NCI-H2227 (cell line): ENCODE results near the gene SLC38A11.

Experiments used
- DNase-seq: peaks from one replicate; lab custom pipeline; 2025; ENCODE audit not compliant: unreplicated experiment; lab: John Stamatoyannopoulos, UW

SLC38A11 gene

DNA sequence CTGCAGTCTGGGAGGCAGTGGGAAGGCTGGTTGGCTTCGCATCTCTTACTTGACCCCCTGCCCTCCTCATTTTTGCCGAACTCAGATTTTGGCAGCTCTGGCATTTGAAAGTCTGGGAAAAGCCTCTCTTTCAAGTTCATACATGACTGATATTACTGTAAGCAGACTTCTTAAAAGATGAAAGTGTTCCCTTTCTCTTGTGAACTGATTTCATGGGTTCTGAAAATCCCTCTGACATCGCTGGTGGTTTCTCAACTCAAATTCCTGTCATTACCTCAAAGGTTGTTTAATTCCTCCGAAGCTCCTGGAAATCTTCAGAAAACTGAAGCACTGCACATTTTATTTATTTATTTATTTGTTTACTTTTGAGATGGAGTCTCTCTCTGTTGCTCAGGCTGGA, 16.9 kb upstream of the SLC38A11 start:
- no peak for DNase-seq

DNA sequence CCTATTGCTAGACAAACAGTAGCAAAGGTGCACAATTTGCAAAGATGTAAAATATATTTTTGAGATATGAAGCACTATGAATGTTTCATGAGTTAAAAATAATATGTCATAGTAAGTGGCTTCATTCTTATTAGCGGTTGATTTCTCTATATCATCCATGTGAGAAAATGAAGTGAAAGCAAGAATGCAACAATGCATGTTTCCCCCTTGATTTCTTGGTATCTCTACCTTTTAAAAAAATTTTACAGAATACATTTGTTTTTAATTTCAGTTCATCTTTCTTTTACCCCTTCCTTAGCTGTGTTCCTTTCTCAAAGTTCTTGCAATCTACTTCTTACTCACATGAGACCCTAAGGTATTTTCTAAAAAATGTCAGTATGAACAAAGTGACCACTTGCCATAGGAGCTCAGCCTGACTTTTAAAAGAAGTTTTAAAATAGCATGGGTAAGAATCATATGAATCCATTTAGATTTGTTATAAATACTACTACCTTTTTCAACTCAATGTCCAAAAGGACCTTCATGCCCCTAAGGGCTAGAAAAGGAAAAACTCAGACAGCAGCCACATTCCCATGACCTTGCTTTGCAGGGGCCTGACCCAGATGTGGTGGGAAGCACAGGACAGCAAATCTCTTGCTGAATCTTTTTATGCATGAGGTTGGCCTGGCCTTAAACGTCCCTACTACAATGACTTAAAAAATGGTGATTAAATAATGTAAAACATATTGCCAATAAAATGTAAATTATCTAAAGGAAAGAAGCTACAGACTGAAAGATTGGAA, 14.8 kb upstream of the SLC38A11 start:
- DNase-seq: no peak

DNA sequence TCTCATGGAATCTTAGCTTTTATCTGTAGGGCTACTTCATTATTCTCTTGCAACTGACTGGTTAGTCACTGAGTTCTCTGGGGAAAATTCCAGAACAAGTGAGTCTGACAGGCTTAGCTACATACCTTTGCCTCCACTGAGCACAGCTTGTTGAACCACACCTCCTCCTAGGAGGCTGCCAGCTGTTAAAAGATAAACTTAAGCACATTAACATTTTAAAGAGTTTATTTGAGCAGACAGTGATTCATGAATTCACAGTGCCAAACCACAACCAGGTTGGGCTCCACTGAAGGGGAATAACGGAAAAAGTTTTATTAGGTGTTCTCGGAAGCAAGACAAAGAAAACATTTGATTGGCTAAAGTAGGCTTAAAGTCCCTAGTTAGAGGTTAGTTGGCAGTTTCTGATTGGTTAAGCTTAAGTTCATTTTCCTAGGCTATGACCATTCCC, 12.5 kb upstream of the SLC38A11 start:
- DNase-seq: no peak

DNA sequence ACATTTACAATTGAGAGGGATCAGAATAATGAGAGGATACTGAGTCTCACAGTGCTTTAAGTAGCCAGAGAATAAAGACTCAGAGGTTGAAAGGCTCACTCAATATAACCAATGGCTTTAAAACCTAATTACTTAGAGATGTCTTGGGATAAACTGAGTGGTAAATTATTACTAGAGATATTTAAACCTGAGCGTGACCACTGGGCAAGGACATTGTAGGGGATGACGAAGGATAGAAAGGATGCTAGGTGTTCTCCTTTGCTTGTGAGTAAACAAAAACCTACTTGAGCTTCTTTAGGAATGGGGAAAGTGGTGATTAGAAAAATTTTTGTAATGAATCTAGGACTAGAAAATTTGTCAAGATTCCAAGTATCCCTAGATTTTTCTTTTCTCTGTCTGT, 12.0 kb upstream of the SLC38A11 start:
- no peak for DNase-seq

DNA sequence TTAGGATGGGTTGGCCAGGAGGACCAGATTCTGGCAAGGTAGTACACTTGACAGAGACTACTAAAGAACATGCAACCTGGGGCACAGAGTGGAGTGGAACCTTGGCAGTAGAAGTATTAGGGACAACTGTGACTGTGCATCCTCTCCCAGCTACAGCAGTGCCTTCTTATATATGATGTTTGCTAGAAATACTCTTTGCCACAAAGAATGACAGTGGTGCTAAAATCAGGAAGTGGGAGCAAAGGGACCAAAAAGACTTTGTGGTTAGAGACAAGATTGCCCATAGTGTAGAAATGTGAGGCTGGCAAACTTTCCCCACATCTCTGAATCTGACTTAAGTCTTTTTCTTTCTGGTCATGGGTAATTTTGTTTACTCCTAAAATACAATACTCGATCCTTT, 9.4 kb upstream of the SLC38A11 start:
- DNase-seq: no peak

DNA sequence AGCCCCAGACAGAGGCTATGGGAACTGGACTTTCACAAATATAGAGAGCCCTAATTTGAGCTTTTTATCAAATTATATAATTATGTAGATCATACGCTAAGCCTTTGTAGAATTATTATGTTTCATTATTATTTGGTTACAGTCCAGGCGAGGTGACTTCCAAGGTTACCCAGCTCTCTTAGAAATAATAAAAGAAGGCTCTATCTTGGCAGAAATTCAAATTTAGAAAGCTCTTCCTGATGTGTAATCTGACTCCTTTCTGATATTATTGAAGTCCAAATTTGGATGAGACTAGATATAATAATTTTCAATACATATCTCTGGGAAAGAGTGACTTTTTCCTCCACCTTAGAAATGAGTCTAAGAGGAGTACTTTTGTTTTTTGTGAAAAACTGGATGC, 4.8 kb upstream of the SLC38A11 start:
- no peak for DNase-seq

DNA sequence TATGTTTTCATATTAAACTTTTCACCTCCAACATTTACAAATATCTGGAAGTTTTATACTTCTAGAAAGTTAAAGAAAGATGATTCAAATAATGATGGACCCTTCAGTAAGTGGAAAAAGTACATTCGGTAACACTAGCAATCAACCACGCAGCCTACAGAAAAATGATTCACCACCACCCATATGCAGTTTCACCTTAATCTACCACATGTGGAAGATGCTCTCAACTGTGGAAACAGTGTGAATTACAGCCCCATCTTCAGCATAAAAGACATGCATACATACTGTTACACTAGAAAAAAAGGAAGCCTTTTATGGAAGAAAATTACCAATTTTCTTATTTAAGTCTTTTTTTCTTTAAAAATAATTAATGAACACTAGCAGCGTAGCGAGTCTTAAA, 1.1 kb downstream of the SLC38A11 start:
- no peak for DNase-seq

DNA sequence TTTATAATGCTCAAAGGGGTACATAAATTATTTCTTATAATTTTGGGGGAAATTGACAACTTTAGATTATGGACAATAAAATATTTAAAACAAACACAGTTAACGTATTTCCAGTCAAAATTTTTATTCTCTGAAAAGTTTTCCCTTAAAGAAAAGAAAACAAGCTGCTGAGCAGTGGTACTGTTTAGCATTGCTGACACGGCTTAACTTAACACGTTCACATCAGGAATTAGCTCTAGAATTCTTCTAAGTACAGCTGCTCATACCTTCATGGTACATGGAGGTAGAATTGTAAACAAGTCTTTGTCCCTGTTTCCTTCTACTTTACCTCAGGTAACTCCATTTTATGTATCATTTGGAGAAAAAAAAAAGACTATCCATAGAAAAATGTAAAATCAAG, 2.0 kb downstream of the SLC38A11 start:
- no peak for DNase-seq

DNA sequence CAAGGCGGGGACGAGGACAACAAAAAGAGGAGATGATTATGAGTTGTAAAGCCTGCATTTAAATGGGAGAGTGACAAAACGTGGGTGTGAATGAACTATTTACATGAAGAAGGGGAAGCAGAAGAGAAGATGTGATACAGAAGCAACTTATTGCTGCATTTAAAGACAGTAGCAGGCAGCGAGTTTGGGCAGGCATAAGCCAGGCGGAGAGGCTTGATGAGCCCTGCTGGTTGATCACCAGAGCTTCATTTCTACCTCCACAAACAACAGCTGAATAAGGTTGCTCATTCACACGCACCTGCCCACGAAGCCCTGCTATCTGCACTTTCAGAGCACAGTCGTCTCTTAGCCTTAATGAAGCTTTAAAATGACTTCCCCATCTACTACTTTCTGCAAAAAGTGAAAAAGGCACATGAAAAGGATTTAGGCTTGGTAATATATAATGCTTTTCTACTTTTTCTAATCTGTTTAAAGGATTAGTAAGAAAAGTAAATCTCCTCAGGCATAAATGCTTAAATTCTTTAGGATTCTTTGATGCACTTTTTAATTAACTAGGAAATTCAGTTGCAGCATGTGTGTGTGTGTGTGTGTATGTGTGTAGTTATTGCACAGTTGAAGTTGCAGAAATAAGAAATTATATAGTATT, 3.1 kb downstream of the SLC38A11 start:
- no peak for DNase-seq

DNA sequence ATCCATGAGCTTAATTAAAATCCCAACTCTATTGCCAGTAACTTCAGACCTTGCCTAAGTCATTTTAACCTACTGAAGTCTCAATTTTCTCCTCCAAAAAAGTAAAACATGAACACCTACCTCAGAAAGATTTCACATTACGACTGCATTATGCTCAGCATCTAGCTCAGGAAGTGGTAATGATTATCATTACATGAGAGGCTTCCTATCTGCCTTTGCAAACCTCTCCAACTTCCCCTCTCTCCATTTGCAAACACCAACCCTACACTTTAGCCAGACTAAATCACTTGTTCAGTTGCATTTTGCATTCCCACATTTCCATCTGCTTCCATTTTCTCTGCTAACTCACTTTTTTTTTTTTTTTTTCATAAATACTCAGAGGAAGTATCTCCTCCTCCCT, 6.8 kb downstream of the SLC38A11 start:
- no peak for DNase-seq

DNA sequence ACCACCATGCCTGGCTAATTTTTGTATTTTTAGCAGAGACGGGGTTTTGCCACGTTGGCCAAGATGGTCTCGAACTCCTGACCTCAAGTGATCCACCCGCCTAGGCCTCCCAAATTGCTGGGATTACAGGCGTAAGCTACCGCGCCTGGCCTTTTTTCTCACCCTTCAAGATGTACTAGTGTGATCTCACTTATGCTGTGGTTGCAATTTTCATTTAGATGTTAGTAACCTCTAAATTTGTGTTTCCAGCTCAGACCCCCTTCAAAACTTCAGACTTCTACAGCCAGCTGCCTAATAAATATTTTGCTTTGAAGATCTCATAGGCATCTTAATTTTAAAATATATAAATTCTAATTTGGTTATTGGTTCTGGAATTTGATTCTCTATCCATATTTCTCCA, 8.0 kb downstream of the SLC38A11 start:
- DNase-seq: no peak

DNA sequence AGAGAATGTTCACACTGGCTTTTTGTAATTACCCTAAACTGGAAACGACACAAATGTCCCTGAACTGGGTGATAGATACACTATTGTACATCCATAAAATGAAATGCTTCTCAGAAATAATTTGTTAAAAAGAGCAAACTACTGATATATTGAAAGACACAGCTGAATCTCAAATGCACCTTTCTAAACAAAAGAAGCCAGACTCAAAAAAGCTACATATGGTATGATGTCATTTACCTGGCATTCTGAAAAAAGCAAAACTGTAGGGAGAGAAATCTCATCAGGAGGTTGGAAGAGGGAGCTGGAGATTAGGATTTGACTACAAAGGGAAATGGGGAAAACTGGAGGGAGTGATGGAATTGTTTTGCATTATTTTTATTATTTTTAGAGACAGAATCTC, 12.0 kb downstream of the SLC38A11 start:
- no peak for DNase-seq

DNA sequence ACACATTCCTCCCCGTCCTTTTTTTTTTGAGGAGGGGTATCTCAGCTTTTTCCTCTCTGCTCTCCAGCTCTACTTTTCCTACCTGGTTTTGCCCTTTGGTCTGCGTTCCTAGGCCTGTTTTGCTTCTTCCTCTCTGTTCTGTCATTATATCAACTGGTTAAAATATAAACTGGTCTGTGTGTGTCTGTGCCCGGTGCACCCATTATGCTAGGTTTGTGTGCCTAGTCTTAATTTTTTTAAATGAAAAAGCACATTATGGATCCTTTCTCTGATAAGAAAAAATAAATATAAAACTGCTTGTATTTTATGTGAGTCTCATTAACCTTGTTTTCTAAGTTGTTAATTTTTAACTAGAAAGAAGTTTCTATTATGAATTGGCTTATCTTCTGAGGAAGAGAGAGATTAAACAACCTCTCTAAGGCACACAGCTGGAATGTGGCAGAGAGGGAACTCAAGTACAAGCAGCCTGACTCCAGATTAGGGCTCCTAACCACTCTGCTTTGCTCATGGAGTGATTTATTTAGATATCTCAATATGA, 17.4 kb downstream of the SLC38A11 start:
- no peak for DNase-seq

DNA sequence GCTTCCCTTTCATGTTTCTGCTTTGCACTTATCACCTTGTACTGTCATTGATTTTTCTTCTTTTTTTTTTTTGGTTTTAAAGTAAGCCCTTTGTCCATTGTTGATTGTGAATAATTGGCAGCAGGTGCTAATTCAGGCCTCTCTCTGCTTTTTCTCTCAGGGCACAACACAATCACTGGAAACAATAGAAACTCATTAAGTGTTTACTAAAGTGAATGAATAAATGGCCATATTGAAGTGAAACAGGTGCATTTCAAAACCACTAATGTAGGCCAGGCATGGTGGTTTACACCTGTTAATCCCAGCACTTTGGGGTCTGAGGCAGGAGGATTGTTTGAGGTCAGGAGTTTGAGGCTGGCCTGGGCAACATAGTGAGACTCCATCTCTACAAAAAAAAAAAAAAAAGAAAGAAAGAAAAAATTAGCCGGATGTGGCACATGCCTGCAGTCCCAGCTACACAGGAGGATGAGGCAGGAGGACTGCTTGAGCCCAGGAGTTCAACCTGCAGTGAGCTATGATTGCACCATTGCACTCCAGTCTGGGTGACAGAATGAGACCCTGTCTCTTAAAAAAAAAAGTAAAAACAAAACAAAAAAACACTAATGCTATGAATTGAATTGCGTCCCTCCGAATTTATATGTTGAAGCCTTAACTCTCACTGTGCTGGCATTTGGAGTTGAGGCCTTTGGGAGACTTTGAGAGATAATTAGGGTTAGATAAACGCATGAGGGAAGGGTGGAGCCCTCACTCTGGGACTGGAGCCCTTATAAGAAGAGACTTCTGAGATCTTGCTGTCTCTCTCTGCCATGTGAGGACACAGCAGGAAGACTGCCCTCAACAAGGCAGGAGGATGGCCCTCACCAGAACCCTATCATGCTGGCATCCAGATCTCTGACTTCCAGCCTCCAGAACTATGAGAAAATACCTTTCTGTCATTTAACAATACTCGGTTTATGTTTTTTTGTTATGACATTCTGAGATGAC, 19.9 kb downstream of the SLC38A11 start:
- no peak for DNase-seq

DNA sequence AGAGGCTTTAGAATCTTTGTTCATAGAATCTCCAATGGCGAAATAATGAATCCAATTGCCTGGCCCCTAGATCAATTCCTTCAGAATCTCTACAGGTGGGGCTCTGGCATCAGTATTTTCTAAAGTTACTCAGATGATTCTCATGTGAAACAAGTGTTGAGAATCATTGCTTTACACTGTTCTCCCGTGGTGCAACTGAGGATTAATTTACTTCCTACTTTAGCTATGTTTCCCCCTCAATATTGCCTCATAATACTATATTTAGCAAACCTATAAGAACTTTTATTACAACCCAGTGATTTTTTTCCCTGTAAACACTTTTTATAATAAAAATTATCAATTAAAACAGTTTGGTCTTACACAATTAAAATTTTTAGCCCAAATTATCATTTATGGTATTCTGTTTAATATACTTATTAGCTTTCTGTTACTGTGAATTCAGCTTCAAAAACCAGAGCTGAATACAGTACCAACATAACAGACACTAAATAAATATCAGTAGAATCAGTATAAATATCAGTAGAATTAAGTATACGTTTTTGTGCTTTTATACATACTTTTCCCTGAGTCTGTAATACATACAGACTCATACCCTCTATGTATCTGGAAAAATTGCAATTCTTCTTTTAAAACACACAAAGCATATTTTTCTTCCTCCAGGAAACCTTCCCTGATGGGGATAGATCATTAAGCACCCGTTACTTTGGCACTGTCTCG, 20.8 kb downstream of the SLC38A11 start:
- DNase-seq: no peak

DNA sequence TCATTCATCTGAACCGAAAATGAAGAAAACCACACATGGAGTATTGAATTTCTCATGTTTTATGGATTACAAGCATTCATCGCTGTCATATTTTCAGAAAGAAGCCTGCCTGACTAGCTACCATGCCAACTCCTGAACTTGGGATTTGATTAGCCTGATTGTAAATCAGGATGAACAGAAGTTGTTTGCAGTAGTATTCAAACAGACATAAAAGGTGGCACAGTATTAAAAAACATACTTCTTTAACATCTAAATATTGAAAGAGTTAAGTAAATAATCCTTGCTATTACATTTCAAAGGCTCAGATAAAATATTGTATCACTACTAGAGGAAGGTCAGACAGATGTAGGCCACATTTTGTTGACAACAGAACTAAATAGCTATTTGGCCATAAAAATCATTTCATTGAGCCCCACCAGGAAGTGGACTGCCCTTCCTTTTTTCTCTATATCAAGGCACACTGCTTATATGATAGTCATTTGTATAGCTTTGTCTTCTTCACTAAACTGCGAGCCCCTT, 21.6 kb downstream of the SLC38A11 start:
- no peak for DNase-seq

DNA sequence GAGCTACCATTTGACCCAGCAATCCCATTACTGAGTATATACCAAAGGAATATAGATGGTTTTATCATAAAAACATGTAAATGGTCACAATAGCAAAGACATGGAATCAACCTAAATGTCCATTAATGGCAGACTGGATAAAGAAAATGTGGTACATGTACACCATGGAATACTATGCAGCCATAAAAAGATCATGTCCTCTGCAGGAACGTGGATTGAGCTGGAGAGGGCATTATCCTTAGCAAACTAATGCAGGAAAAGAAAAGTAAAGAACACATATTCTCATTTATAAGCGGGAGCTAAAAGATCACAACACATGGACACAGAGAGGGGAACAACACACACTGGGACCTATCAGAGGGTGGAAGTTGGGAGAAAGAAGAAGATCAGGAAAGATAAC, 22.9 kb downstream of the SLC38A11 start:
- no peak for DNase-seq

DNA sequence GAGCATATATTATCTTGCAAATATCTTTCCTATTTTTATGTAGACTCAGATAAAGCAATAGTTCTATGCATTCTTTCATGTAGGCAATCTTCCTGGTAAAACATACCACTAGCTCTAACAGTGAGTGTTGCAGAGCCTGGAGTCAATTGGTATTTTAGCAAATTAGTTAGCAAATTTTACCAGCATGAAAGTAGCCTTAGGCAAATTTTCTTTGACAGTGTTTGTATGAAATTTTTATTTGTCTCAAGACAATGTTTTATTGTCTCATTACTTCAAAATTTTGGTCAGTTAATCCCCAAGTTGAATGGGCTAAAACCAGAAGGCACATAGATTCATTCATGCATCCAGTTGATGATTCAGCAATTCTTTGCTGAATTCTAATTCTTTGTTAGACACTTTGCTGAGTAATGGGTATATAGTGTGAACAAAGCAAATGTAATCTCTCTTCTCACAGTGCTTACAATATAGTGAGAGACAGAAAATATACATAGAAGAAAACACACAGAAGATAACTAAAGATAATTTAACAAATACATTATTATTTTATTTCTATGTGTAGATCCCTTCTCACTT, 27.1 kb downstream of the SLC38A11 start:
- DNase-seq: no peak

DNA sequence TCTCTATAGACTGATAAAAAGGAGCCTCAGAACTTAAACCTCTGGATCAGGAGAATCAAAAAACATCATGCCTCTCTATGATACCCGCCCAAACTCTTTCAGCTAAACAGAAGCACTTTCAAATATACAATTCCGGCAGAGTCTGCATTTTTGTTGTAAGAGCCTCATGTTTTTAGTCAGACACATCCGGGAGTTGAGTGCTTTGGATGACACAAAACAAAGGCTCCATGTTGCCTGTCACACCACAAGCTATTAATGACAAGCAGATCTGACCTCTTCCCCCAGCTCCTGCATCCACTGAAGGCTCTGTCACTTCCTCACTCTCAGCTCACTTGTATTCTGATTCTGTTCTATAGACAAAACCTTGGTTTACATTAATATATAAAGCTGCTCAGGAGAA, 33.2 kb downstream of the SLC38A11 start:
- DNase-seq: no peak

DNA sequence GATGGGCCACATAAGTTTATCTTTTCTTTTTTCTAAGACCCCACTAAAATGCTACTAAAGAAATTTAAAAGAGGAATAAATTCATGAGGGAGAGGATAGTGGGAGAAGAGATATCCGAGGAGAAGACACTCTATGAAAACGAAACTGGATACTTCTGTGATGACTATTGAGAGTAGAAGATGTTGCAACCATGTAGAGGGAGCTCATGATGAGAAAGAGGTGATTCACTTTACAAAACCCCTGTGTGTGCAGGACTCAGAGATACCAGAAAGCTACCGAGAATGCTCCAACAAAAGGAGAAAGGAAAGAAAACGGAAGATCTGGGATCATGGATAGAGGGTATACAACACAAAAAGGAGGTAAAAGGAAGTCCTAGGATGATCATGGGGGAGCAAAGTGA, 34.9 kb downstream of the SLC38A11 start:
- DNase-seq: no peak
